Skin of body (tissue), 2 donors: ENCODE data around the gene ULK3. TPM values are rescaled to one million over a fixed set of nuclear protein-coding genes. Genes with fewer than 3 reads are reported as not detected.

Experiments used
- DNase-seq: peaks from one replicate; lab custom pipeline; 2025; lab: John Stamatoyannopoulos, UW
- total RNA-seq: library from RNA; depleted of rRNA; stranded (reverse); fragments of >200 nt; gene quantifications from one replicate; pipeline ENCODE4 v1.2.3, GENCODE V29; 2014

ULK3 gene
- total RNA-seq, 1 donor from 2014 or later: 23.4 TPM

DNA sequence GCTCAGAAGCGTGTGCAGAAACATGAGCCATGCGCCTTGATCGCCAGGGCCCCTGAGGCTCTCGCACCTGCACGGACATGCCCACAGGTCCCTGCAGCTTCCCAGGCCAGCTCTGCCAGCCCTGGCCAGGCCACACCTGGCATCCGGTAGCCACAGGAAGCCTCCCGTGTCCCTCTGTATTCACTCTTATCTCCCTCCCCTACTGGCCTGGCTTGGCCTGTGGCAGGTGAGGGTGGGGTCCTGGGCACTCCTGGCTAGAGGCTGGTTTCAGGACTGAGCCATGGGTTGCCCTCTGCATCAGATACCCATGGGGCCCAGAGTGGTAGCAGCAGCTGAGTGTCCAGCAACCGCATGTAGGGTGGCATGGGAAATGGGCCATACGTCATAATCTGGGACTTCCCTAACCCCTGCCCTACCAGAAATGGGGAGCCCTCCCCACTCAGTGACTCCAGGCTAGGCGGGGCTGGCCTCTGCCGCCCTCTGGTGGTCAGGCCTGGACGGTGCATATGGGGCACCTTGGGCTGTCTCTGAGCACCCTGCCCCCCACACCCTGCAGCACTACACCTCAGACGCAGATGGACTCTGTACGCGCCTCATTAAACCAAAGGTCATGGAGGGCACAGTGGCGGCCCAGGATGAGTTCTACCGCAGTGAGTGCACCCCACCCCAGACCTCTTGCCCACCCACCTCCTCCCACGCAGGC lies 42.9 kb downstream of the ULK3 start:
- DNase-seq: peak; percentile 23

DNA sequence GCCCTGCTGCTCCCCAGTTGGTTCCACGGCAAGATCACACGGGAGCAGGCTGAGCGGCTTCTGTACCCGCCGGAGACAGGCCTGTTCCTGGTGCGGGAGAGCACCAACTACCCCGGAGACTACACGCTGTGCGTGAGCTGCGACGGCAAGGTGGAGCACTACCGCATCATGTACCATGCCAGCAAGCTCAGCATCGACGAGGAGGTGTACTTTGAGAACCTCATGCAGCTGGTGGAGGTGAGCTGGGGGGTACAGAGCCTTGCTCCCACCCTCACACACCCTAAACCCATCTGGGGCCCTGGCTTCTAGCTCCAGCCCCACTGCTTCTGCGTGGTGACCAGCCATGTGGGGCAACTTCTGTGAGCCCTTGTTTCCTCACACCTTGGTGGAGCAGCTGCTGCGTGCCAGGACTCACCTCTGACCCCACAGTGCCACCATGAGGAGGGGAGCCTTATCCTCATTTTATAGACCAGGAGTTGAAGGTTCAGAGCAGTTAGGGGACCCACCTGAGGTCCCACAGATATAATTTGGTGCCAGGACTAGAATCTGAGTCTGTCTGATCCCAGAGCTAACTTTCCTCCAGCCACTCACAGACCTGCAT lies 43.6 kb downstream of the ULK3 start:
- DNase-seq: no peak

DNA sequence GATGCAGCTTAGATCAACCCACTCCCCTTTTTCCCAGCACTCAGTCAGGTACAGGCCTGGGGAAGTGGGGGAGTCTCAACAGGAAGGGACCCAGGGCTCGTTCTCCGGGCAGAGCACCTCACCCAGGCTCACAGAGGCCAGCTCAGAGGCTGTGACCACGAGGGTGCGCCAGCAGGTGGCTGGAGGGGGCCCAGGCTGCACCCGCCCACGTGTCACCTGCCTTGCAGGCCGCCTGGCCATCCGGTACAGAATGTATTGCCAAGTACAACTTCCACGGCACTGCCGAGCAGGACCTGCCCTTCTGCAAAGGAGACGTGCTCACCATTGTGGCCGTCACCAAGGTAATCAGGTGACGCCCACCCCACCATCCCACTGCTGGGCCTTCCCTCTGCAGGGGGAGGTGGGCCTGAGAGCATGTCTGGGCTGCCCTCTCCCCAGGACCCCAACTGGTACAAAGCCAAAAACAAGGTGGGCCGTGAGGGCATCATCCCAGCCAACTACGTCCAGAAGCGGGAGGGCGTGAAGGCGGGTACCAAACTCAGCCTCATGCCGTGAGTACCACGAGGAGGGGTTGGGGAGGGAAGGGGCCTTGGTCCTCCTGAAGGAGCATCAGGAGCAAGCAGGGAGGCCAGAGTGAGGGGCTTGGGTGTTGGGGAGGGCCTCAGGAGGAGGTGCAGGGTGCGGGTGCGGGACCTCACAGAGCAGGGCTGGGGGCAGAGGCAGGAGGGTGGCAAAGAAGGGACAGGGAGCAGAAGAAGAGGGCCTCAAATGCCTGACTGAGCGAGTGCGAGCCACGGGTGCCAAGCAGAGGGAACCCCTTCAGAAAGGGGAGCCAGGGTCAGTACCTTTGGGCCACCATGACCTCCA lies 44.3 kb downstream of the ULK3 start:
- no peak for DNase-seq

DNA sequence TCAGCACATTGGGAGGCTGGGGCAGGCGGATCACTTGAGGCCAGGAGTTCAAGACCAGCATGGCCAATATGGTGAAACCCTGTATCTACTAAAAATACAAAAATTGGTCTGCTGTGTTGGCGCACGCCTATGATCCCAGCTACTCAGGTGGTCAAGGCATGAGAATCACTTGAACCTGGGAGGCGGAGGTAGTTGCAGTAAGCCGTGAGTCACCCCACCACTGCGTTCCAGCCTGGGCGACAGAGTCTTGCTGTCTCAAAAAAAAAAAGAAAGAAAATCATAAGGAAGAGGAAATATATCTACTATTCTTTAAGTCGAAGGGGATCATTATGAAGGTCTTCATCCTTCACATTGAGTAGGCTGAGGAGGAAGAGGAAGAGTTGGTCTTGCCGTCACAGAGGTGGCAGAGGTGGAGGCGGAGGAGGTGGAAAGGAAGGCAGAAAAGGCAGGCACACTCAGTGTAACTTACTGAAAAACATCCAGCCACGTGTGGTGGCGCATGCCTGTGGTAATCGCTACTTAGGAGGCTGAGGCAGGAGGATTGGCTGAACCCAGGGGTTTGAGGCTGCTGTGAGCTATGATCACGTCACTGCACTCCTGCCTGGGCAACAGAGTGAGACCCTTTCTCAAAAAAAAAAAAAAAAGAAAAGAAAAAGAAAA lies 46.9 kb downstream of the ULK3 start:
- DNase-seq: no peak

DNA sequence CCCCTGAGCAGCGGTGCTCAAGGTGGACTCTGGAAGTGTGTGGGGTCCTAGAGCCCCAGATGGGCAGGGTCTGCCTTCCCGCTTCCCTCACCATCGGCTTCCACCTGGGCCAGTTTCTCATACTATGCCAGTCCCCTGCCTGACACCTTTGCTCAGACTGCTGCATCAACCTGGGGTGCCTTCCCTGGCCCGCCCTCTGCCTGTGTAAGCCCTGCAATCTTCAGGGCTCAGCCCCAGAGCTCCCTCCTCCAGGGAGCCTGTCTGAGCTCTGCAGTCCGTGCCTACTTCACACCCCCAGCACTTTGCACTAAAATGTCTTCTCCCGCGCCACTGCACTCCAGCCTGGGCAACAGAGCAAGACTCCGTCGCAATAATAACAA lies 48.0 kb downstream of the ULK3 start:
- DNase-seq: no peak

DNA sequence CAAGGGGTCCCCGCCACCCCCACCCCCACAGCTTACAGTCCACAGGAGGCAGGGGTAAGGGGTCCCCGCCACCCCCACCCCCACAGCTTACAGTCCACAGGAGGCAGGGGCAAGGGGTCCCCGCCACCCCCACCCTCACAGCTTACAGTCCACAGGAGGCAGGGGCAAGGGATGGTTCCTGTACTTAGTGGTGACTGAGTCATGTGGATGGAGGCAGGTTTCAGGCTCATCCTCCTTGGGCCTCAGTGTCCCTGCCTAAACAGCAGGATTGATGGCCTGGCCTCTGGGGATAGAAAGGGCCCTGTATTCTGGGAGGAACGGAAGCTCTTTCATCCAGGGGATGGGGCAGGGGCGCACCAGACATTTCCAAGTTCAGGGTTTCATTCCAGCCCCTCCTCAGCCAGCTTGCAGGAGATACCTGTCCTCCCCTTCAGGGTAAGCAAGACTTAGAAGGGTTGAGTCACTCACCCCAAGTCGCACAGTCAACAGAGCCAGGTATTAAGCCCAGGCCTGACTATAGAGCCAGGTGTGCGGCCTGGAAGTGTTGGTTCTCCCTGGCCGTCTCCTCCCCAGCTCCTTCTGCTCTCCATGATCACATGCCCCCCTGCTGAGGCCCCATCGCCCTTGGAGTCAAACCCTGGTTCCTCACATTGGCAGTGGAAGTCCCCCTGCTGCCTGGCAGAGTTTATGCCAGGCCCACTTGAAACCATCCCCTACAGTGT lies 48.5 kb downstream of the ULK3 start:
- DNase-seq: no peak

DNA sequence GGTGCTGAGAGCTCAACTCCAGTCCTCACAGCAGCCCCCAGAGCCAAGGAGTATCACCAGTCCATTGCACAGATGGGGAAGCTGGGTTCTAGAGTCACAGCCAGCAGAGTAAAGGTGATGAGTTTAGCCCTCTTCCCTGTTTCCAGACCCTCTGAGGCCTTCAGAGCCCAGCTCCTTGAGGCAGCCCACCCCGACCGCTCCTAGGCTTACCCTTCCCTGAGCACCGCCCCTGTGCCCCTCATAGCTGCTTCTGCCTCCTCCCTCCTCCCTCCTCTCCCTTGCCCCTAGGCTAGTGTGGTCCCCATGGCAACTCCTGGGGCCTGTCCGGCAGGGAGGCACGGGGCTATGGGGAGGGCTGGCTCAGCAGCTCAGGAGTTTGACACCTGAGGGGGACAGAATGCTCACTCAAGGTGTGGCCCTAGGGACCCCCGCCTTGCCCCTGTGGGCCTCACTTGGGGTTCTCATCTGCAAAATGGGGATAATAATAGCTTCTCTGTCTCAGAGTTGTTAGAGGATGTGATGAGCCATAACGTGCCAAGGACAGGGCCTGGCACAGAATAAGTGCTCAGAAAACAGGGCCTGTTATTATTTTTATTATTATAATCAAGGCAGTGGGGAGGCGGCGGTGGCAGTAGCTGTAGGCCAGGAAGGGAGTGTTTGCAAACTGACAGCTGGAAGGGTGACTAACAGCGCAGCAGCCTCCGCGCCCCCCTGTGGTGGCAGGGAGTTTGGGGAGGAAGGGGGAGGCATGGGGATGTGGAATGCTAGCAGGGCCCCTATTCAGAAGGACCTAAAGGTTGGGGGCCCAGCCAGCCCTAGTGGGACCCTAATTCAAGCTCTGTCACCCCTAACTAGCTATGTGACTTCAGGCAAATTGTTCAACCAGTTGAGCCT lies 49.6 kb downstream of the ULK3 start:
- DNase-seq: no peak

DNA sequence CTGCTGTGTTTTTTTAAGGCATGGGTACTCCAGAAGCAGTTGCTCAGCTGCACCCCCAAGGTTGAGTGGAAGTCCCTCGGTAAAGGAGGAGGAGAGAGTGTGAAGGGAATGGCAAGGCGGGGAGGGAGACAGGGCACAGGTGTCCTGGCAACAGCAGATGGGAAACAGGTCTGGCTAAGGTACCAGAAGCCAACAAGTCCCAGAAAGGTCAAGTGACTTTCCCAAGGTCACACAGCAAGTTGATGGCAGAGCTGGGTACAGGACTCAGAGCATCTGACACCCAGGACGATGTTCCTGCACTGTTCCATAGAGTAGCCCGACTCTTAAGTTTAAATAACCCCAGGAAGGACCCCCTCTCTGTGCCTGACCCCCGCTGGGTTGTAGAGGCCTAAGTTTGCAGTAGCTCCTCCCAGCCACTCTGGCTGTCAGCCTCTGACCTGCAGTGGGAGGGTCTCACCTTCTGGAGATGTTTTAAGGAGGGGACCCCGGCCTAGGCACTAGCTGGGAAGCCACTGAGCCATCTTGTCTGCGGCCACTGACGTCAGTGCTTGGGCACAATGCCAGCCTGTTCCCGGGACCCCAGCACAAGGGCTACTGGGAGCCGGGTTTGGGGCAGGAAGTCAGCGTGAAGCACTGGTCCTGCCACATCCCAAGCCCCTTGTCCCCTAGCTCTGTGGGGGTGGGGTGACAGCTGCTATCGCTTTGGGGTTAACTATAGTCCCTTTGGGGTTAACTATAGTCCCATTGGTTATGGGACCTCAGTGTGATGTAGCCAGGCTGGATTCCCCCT lies 50.5 kb downstream of the ULK3 start:
- no peak for DNase-seq

DNA sequence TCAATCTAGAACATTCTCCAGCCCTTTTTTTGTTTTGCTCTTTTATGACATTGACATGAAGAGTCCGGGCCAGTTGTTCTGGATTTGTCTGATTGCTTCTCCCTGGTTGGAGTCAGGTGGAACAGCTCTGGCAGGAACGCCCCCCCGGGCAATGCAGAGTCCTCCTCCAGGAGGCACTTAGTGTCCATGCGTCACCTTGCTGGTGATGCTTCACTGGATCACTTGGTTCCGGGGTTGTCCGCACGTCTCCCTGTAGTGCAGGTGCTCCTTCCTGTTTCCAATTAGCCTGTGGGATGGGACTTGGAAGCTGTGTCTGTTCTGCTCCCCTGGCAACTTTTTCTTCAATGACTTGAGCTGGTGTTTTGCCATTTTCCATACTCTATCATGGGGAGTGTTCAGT lies 51.3 kb downstream of the ULK3 start:
- DNase-seq: no peak

DNA sequence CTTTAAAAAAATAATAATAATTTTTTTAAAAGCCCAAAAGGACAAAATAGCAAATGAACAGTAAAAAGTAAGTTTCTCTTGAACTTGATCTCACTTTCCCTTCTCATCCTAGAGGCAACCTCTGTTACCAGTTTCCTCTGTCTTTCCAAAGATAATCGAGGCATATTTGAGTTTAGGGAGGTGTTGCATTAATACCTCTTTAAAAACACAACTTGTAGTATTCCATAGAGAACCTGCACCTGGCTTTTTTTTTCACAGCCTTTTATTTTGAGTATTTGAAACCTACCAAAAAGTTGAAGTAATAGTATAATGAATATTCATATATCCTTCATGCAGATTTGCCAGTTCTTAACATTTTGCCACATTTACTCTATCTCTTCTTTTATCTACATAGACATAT lies 51.9 kb downstream of the ULK3 start:
- DNase-seq: no peak

DNA sequence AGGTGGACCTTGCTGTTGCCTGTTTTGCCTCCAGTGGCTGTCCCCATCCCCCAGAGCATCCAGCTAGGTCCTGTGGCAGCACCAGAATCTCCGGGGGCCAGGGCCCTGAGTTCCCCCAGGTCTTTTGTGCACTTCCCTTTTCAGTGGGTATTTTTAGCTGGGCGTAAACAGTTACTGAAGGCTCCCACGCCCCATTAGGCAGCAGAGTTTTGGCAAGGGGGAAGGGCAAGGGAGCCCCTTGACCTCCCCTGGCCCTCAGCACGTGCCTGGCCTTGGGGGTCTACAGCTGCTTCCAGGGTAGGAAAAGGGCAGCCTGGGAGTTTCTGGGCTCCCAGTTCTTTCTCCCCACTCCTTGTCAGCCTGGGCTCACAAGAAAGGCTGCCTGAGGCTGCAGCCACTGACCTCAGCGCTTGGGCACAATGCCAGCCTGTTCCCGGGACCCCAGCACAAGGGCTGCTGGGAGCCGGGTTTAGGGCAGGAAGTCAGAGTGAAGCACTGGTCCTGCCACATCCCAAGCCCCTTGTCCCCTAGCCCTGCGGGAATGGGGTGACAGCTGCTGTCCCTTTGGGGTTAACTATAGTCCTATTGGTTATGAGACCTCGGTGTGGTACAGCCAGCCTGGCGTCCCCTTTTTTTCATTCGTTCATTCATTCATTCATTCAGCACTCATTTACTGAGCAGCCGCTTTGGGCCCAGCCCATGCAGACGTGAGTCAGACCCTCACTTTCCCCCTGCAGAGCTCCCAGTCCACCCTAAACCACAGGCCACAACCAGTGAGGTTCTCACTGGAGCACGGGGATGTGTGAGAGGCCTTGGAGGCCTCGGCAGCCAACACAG lies 52.7 kb downstream of the ULK3 start:
- DNase-seq: peak; percentile 50

DNA sequence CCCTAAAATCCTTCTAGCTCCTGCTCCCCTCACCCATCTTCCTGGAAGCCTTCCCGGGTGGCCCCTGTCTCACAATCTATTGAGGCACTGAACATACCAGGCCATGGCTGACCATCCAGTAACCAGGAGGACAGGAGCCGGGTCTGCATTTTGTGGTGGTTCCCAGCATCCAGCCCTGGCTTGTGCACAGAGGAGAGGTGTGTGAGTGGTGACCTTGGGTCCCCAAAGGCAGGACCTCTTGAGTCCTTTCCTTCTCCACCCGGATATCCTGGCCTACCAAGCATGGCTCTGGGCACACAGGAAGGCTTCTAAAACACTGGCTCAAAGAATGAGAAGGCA lies 53.2 kb downstream of the ULK3 start:
- no peak for DNase-seq

DNA sequence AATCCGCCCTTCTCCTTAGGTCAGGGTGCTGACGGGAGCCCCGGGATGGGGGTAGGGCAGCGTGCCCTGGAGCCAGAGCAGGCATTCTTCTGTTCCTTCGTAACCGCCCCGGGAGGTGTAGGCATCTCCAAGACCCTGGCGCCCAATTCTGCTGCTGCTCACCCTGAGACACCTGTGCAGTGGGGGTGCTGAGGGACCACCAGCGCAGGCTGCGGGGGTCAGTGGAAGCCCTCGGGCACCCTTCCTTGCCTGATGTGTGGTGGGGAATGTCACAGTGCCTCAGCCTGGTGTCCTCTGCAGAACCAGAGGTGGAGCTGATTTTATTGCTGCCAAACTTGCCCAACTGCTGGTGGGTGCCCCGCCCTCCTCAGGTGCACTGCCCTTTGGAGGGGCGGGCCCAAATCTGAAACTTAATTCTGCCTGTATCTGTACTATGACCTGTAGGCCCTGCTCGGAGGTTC lies 53.8 kb downstream of the ULK3 start:
- no peak for DNase-seq

DNA sequence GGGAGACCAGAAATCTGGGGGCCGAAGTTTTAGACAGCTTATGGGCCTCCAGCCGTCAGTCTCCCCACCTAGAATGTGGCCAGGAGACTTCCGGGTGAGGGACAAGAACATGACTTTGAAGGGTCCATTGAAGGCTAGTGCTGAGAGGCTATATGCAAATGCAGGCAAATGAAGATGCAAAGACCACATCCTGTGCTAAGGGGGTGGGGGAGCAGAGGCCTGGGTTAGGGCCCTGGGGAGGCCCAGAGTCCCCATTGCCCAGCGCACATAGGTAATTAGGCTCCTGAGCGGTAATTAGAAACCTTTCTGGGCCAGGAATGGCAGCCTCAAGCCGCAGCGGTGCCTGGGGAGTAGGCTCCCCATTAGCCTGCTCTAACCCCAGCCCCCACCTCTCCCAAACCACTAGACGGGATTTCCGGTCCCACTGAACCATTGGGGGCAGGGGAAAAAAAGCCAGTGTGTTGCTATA lies 54.2 kb downstream of the ULK3 start:
- no peak for DNase-seq

DNA sequence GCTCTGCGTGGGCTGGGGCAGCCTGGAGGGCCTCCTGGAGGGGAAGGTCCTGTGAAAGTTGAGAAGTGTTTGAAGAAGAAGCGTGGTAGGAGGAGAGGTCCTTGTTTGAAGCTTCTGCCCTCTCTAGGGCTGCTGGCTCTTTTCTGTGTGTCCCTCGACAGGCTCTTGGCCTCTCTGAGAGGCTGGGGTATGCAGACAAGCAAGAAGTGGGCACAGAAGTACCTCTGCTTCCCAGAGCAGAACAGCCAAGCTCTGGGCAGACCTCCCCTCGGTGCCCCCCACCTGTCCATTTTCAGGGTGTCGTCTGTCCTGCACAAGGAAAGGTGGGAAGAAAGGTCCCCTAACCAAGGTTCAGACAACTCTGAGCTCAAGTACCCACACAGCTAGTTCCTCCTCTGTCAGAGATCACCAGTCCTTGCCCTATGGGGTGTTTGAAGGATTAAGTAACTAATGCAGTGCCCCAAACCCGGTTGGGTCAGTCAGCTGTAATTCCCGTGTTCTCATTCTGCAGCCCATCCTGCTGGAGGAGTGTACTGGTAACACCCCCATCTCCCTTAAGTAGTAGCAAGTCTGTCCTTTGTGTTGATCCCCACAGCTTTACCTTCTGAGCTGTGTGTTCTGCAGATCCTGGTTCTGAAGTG lies 54.8 kb downstream of the ULK3 start:
- no peak for DNase-seq

DNA sequence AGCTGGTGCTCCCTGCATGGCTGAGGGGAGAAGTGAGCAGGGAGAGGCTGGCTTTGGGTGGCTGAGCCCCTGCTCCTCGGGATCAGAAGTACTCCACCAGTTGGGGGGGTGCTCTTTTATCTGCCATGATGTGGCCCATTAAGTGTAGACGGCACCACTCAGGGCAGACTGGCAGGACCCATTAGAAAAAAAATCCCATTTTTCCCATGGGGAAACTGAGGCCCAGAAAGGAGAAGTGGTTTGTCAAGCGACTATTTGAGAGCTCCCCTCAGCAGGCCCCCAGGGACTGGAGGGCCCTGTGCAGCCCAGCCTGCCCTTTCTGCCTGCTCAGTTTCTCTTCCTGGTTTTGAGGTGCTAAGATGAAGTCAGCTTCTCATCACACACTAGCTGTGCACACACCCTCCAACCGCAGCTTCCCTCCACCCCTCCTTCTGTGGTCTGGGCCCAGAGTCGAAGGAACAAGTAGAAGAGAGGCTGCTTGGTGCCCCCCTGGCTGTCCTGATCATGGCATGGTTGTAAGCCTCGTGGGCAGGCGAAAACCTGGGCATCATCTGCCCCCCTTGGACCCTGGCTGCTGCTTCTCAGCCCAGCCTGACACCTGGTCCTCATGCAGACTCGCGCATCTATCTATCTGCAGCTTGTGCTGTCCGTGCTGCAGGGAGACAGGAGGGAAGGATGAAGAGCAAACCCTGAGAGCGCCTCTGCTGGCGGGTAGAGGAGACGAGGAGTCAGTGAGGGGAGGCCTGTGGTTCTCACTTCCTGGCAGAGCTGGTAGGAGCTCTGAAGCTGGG lies 55.5 kb downstream of the ULK3 start:
- DNase-seq: no peak

DNA sequence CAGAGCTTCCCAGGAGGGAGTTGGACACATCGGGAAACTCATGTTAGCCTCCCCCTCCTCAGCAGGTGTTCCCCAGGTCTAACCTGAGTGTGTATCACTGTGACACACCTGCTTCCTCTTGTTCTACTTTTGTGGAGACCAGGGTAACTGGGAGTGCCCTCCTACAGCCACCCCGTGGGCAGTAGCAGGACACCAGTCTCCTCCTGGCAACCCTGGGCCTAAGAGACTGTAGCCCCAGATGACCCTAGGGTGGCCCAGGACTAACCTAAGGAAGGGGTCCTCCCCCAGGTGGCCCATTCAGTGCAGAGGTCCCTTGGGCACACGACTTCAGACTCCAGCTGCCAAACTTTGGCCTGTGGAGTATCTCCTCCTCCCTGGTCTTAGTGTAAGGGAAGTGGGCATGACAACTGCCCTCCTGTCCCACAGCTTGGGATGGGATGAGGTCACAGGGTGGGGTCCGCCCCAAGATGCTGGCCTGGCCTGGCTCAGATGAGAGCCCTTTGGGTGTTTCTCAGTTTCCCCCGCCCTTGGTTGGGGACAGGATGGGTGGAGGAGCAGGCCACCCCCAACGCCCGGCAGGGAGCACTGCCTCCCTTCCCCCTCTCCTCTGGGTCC lies 56.3 kb downstream of the ULK3 start:
- no peak for DNase-seq
